ENCODE measurements around the gene MYORG.

Gene MYORG

DNA sequence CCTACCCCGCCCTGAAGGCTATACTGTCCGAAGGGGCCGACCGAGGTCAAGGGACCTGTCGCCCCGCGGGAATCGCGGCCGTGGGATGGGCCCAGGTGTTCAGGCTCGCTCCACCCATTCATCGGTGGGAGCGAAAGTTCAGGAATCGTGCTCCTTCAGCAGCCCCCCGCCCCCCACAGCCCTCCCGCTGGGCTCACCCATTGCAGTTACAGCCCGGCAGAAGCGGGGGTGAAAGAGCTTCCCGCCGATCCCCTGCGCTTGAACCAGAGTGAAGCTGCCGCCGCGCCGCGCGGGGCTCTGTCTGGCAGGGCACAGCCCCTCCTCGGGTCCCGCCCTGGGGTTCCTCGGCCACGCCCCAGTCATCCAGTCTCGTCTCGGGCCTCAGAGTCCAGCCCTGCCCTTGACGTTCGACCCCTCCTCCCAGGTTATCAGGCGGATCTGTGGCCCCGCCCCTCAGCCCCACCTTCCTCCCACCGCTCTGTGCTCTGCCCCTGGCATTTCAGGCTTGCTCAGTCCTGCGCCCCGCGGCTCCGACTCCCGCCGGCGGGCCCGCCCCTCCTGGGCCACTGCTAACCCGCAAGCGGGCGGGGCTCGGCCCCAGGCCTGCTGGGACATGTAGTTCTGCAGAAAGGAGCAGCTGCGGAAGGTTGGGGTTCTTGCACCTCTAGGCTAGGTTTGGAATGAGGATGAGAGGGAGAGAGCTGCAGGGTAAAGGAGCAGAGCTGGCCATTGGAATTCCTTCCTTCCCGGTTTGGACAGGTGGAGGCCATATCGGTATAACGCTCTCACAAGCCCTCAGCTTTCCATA lies at the start of gene MYORG:
MYORG (minus strand) TSS at position 303 of the 808 bp plus-strand sequence. CDS start 3,955 bp downstream, outside the sequence.
- peak; percentile 93 to 95 for DNase-seq

DNA sequence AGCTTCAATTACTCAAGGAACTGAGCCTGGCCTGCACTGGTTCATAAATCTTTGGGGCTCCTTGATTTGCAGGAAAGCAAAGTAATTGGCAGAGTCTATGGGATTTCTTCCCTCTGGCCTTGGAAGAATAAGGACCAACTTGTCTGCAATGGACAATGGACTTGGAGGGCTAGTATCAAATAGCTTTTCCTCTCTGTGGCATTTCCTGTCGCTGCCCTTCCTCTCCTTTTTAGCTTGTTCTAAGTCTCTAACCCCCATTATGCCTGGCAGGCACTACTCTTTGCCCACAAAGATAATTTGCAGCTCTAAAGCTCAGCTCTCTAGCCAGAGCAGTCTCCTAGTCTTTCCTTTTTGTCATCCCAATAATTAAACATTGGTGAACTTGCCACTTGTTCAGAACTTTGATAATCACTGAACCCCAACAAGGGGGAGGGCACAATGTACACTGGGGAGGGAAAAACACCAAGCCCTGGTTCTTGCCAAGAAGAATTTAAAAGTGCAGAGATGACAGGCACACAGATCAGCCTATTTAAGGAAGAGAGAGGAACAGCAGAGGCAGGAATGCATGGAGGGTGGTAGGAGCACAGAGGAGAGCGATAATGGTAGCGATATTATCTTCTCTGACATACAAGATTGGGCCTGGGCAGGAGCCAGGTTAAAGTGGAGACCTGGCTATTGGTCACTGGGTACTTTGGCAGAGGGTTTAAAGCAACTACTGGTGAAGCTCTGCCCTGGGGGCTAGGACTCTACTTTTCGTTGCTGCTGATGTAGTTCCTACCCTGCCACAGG lies 43.2 kb upstream of the MYORG start:
- no peak for DNase-seq

DNA sequence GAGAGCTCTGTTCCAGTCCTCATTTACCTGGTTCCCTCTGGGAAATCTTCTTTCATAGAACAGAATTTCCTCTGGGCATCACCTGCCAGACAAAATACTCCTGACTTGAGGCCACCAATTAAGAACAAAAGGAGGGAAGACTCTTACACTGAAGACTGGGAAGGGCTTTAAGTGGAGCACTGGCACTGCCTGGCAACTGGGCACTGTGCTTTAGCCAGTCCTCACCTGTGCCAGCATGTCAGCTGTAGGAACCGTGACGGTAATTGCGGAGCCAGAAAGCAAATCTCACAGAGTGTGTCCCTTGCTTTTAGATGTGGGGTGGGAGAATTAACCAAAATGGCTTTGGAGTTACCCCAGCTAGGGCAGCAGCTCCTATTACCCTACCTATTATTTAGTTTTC lies 41.0 kb upstream of the MYORG start:
- DNase-seq: no peak

DNA sequence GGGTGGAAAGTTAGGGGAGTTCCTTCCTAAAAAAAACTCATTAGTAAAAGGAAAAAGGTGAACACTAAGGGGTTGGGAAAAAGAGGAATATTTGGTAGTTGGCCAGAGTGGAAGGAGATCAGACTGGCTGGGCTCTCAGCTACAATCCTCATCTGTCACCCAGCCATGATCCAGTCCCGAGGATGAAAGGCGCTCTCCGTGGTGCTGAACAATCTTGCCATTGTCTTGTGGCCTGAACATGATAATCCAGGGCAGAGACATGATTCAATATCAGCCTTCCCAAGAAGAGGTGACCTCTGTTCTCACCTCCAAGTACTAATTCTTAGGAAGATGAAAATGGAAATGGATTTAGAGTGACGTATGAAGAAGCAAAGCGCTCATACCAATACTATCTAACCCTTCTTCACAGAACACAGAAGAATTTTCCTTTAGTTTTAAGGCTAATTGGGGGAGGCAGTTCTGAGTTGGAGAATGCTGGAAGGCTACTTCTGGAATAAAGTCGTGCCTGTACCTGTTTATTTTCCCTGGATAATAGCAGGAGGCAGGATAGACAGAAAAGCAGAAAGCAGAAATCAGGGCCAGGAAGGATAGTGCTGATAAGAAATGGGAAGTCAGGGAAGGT lies 36.6 kb upstream of the MYORG start:
- peak; percentile 27 to 45 for DNase-seq

DNA sequence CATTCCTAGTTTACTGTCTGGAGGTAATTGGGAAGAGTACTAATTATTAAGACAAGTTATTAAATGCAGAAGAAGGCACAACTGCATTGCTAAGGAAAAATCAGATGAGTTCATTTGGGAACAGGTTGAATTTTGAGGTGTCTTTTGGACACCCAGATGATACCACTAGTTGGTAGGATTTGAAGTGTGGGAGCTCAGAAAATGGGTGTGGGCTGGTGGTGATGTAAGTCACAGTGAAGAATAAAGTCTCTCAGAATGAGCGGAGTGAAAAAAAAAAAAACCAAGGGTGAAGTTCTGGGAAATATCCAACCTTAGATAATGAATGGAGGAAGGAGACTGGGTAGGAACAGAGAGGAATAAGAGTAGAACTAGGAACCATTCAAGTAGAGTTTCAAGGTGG lies 35.6 kb upstream of the MYORG start:
- no peak for DNase-seq

DNA sequence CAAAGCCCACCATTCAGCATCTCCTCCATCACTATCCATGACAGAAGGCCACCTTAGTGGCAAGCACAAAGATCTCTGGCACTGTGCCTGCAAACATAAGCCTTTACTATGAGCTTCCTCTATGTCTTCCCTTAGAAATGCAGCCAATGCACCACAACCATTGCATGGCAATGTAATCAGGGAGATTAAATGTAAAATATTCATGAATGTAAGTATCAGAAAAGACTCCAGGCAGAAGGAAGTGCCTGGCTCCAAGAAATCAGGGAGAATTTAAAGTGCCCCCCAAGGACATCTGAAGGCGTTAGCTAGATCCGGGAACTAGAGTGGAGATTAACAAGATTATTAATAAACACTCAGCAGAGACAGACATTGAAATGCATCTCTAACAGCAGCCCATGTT lies 32.5 kb upstream of the MYORG start:
- no peak for DNase-seq

DNA sequence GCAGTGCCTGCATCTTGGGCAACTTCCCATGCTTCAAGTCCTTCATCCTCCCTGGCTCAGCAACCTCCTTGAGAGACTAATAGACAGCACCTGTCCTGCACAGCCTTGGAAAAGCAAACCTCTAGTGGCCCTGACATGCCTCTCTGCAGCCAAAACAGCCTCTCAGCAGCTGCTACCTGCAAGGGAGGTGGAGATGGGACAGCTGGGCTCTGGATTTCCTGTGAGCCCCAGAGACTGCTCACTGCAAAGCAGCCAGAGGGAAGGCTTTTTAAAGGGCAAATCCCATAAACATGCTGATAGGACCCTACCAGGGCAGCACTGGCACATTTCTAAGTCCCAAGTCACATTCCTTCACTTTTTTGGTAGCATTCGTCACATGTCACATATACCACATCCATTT lies 31.5 kb upstream of the MYORG start:
- DNase-seq: no peak

DNA sequence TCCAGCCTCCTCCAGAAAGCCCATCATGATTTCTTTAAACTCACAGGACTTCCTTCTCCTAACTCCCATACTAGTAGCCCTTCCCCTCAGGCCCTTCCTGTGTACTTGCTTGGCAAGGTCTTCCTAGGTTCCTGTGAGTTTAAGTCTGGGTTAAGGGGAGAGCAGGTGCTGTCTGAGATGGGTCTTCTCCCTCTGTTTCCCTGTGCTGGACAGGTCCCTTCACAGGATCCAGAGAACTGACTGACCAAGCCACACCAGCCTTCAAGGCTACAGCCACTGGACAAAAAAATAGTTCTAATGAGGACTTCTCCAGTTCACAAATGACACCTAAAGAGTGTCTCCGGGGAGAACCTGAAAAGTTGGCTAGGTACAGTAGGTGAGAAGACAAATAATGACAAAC lies 29.5 kb upstream of the MYORG start:
- DNase-seq: no peak

DNA sequence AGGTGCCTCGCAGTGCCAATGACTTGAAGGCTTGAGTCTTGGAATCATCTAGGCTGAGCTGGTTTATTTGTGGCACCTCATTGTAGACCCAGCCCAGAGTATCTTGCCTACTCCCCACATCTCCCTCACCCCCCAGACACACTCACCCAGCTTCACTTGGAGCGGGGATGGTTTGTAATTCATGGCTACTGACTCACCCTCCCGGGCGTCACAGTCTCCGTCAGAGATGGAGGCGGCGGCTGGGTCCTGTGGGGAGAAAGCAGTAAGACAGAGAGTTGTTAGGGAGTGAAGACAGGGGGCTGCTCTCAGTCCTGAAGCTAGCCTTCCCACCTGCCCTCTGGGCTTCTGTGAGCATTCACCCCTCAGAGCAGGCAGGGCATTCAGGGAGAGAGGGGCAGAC lies 29.0 kb upstream of the MYORG start:
- DNase-seq: no peak

DNA sequence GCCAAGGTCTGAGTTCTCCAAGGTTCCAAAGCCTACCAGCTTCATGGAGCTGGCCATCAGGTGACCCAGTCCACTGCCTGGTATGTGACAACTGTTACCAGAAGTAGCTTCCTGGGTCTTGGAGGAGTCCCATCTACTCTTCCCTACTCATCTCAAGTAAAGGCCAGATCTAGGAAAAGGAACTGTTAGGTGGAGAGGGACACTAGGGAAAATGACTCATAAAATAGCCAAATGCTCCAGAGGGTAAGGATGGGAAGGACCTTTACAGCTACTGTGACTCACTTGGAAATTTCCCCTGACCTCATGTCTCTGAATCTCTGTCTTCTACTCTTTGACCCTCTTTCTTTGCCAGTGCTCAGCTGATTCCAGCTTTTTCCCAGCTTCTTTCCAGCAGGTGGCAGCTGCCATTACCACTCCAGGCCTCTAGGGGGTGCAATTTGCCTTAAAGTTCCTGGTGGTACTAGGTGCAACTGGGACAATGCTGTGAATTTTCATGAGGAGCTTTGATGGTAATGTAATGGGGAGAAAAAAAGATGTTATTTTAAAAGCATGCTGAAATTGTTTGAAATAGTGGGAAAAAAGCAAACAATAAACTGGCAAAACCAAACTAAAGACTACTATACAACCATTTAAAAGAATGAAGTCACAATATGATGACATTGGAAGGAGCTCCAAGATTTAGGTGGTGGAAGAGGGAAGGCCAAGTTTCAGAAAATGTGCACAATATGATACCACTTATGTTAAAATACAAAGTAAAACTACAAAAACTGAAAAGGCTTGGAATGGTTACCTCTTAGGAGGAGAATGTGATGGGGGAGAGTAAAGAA lies 27.1 kb upstream of the MYORG start:
- DNase-seq: peak; percentile 59 to 63

DNA sequence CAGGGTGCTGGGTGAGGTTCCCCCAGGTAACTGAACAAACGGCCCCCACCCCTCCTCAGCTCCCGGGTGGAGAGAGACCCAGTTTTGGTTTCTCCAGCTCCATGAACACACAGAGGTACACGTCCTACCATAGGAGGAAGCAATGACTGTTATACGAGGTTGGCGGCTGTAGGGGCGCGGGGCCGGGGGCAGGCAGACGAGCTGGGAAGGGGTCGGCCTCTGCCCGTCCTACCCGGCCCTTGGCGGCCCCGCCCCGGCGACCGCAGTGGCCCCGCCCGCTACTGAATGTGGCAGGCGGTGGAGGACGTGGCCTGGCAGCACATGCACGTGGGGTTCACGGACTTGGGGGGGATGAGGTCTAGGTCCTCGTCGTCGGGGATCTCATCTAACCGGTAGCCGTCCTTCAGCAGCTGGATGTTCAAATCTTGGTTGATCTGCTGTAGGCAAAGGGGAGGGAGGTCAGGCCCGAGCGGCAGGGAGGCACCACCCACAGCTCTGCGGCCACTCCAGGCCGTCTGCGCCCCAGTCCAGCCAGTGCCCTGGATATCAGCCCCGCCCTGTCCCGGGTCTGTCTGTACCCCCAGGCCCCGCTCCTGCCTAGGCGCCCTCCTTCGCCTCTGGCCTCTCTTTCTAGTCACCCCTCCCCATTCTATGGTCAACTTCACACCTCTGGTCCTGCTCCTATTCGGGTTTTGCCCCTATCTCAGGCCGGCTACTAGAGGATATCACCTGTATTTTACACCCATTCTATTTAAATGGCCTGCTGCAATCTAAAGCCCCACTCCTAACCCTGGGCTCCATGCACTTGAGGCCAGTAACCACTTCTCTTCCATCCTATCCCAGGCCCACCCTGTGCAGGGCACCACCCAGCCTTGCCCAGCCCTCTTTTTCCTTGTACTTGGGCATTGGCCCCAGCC lies 24.2 kb upstream of the MYORG start:
- no peak for DNase-seq

DNA sequence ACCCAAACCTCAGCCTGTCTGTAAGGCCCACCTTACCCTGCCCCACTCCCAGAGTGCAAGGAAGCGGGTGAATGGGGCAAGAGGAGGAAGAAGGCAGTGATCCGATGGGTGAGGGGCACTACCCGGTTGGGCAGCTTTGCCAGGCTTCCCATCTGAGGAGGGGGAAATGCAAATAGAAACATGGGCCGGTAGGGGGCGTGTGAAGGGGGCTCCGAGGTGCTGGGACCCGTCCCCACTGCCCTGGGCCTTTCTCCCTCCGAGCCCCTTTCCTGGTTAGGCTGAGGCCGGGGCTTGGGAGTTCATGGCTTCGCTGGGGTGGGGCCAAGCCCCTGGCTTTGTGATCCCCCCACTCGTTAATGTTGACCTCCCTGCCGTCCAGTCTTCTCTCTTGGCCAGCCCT lies 23.6 kb upstream of the MYORG start:
- no peak for DNase-seq

DNA sequence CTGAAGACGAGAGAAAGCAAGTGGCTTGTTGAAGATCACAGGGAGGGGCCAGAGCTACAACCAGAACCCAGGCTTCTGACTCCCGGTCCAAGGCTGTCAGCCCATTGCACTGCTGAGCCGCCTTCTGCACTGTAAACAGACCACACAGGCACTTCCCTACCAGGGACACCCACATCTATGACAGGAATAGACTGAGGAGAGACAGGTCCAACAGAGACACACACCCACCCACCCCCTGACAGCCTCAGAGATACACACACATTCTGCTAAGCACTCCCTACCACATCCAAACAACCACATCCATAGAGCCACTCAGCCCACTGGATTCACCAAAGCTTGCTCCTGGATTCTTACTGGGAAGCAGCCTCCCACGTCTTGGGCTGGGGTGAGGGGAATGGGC lies 23.0 kb upstream of the MYORG start:
- no peak for DNase-seq

DNA sequence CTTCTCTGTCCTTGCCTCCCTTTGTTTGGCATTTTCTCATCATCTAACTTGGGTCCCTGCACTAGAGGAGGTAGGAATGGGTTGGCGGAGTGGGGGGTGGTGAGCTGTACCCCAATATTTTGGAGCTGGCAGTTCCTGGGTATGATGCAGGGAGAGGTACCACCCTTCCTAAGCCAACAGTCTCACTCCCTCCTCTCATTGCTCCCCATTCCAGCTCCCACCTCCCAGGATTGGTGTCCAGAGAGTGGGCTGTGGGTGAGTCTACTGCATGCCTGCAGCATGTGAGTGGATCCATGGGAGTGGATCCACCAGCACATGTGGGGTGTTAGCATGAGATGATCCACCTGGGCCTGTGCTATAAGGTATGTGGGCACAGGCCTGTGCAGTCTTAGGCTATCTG lies 22.2 kb upstream of the MYORG start:
- DNase-seq: no peak

DNA sequence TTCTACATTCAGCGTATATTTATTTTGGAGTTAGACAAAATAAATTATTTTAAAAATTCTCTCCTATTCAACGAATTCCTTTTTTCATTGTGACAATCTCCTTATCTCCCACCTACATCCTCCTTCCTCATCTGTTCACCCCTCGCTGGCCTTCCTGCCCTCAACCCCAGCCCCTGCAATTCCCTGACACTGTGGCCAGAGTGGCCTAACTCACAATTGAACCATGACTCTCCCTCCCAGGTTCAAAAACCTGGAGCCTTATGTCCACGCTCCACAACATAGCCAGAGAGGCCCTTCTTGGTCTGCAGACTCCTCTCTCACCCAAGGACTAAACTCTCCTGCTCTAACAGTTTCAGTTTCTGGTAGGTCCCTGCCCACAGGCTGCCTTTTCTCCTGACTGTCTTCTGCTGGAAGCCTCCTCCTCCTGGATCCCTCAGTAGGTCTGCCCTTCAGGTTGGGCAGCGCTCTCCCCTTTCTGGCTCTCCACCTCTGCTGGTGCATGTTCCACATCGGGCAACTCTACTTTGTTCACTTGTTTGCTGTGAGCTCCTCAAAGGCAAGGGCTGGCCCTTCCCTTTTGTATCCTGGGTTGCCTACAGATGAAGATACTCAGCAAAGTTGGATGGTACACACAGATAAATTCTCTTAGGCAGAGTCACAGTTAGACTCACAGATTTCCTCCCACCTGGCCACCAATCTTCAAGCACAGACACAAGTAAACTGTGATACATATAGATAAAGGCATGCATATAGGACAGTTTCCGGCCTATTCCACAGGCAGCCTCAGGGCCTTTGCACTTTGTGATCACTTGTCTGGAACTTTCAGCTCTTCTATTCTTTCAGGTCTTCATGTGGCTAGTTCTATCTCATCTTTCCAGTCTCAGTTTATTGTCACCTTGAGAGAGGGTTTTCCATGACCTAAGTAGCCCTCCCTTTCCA lies 19.8 kb upstream of the MYORG start:
- no peak for DNase-seq

DNA sequence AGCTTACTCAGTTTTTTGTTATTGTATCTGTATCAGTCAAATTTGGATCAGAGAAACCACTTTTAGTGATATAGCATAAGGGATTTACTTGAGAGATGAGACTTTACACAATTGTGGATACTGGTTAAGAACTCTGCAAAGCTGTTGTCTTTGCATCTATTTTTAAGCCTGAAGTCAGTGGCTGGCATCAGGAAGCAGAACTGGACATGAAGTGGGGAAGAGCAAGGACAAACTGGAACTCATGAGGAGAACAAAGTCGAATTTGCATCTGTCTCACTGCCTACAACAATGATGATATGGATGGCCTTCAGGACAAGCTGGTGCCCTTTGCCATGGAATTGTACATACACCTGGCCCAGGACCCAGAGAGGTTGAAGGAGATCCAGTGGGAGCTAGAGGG lies 15.8 kb upstream of the MYORG start:
- no peak for DNase-seq

DNA sequence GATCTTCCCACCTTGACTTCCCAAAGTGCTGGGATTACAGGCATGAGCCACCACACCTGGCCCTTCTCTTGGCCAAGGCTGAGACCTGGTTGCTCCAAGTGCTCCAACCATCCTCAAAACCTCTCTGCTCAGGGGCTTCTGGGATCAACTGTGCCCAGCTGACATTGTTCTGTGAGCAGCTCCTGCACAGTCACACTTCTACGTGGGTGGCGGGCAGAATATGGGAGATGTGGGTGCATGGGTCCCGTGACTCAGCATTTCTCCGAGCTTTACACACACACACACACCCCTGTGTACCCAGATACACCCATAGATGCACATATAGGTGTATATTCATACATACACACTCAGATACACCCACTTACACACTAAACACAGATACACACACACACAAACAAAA lies 10.5 kb upstream of the MYORG start:
- DNase-seq: no peak

DNA sequence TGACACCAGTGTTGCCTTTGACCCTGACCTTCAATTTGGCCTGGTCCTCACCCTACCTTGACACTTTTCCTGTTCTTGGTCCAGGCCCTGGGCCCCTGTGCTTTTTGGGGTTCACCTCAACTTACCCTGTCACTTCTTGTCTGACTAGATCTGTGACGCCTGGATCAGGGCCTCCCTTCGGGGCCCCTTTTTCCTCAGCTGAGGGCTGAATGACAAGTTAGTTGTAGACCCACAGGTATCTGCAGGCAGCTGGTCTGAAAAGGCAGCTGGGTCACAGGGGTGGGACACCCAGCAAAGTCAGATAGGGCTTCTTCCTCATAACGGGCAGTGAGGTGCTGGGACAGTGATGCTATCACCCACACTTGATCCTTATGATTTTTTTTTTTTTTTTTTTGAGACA lies 10.0 kb upstream of the MYORG start:
- no peak for DNase-seq

DNA sequence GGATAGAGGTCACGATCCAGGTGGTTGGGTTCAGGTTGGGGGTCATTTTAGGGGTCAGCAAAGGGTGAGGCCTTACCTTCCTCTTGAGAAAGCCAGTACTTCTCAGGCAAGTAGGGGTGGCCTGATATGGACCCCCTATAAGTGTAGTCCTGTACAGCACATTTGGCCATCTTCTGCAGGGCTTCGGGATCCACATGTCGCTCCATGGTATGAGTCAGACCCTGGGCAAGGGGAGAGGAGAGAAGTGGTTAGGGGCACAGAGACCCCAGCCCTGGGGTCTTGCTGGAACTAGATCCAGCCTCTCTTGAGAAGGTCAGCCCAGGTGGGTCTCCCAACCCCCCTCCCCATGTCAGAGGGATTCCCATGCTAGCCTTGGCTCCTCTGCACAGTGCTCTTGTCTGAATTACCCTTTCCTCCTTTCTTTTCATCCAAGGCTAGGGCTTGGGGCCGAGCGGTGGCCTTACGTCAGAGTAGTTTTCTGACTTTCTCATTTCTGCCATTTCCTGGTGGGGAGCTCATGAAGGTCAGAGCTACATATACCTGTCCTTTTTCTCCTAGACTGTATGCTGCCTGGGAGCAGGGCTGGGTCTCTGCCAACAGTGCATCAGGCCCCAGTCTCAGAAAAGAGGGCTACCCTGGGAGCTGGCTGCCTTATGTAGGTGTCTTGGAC lies 9.0 kb upstream of the MYORG start:
- no peak for DNase-seq
